Measurements from ENCODE around the gene ZNF101. TPM values are rescaled to one million over a fixed set of nuclear protein-coding genes. Genes with fewer than 3 reads are reported as not detected.
A peak's percentile ranks its signal among the peaks of the same experiment; 100 is the strongest.

ZNF101 gene
- total and polyA plus RNA-seq, 9 of the 15 experiments (the other 6 are each of a cell fraction or from before 2014, with no cell fraction given), result 9.6 to 20.3 (median 12.4) TPM

GRCh38 chr19:19663256-19664120, 5.2 kb upstream of the ZNF101 start, which contains the start of gene ATP13A1 (continued):
- TF ChIP-seq ZBTB2 (IDR thresholded peaks at IDR 0.05), result no peak
- TF ChIP-seq ZNF444 (CRISPR knock-in tag; IDR thresholded peaks at IDR 0.05), result no peak
- peak; percentile 67 for TF ChIP-seq GTF2A2 (tag; IDR thresholded peaks at IDR 0.05)
- peak; percentile 69 for TF ChIP-seq ZBTB12 (CRISPR knock-in tag; IDR thresholded peaks at IDR 0.05)
- peak; percentile 70 for TF ChIP-seq ARID4B (CRISPR knock-in tag; IDR thresholded peaks at IDR 0.05)
- no peak for TF ChIP-seq GTF3C2 (IDR thresholded peaks at IDR 0.05; ENCODE audit: borderline replicate concordance, extremely low read depth, insufficient read length)
- no peak for TF ChIP-seq ARID2 (IDR thresholded peaks at IDR 0.05)
- no peak for TF ChIP-seq ZNF184 (CRISPR knock-in tag; IDR thresholded peaks at IDR 0.05)
- peak; percentile 93 for TF ChIP-seq ELF2 (CRISPR knock-in tag; IDR thresholded peaks at IDR 0.05)
- no peak for TF ChIP-seq ZNF699 (CRISPR knock-in tag; IDR thresholded peaks at IDR 0.05; ENCODE audit: insufficient replicate concordance)
- no peak for TF ChIP-seq E2F5 (CRISPR knock-in tag; IDR thresholded peaks at IDR 0.05)
- TF ChIP-seq ZNF121 (CRISPR knock-in tag; conservative IDR thresholded peaks at IDR 0.05), result no peak
- TF ChIP-seq ZNF589 (CRISPR knock-in tag; IDR thresholded peaks at IDR 0.05; ENCODE audit: low read depth), result peak; percentile 14; the same call in 1 of the 2 replicates
- TF ChIP-seq NFYB (IDR thresholded peaks at IDR 0.05; ENCODE audit: extremely low read depth, insufficient read length), result no peak
- no peak for TF ChIP-seq SETDB1 (IDR thresholded peaks at IDR 0.05; ENCODE audit: low read length)
- peak; percentile 91 for TF ChIP-seq POLR2A (conservative IDR thresholded peaks at IDR 0.05)
- peak; percentile 59 for TF ChIP-seq BRD9 (IDR thresholded peaks at IDR 0.05; ENCODE audit: low read depth, partially characterized antibody)
